ENCODE results near the gene LRRC8B. TPM values are rescaled to one million over a fixed set of nuclear protein-coding genes. Genes with fewer than 3 reads are reported as not detected.

Gene LRRC8B
- total RNA-seq, 4 donors from 2014 or later = 7.0 to 10.5 (median 8.7) TPM

DNA sequence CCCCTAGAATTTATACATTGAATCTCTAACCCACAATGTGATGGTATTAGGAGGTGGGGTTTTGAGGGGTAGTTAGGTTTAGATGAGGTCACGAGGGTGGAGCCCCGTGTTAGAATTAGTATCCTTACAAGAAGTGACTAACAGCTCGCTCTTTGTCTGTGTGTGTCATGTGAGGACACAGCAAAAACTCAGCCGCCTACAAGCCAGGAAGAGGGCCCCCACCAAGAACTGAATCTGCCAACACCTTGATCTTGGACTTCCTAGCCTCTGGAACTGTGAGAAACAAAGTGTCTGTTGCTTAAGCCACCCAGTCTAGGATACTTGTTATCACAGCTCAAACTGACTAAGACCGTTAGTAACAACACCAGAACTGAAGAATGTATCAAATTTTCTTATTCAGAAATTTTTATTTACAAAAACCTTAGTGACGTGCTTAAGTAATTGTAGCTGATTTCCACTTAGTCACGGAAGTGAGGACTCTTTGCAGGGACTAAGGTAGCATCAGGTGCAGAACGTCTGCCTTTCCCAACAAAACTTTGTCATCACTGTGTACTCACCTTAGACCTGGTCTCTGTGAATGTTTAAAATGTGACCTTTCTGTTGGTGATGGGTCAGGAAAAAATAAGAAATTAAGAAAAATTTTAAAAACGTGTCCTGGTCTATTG, 83.8 kb downstream of the LRRC8B start:
- in situ Hi-C loops (cut with MboI; ENCODE audit: low pct_ligation_motif_present in 1 of 4, low pct_unique_long_range_greater_than_20kb in 1 of 4, low sequenced_read_pairs in 3 of 4) = loop anchor here in 1 of 4 donors (10.0 kb wide), 1 partner anchor 134 kb away; no protein-coding TSS in a partner anchor
- intact Hi-C loops (cut with DNase I; ENCODE audit: low total_unique reads) = loop anchor here (10.0 kb wide), 1 partner anchor 124 kb away; no protein-coding TSS in a partner anchor
- Histone ChIP-seq H3K4me1 (no peaks in the 10 kb centered on the region), H3K36me3 (no peaks in the 10 kb centered on the region), H3K27ac (peak overlapping the region in 1 of 4 donors; percentile 3), H3K4me3 (no peak overlapping the region), H3K9me3 (no peaks in the 10 kb centered on the region), H3K27me3 (no peaks in the 10 kb centered on the region)
- no peak for TF ChIP-seq POLR2AphosphoS5 (IDR thresholded peaks at IDR 0.05)
- no peak for TF ChIP-seq EP300 (IDR thresholded peaks at IDR 0.05; ENCODE audit: low read depth)
- no peak for TF ChIP-seq POLR2A (IDR thresholded peaks at IDR 0.05)
- TF ChIP-seq CTCF (IDR thresholded peaks at IDR 0.05) = no peak
- WGBS, 2 donors (ENCODE audit: low coverage in 1 of 2) = 75 to 76% methylated on average over 7 to 9 of the region's 9 CpGs
- DNase-seq = no peak

GRCh38 chr1:89608984-89609725, 84.5 kb downstream of the LRRC8B start:
- in situ Hi-C loops (cut with MboI; ENCODE audit: low pct_ligation_motif_present in 1 of 4, low pct_unique_long_range_greater_than_20kb in 1 of 4, low sequenced_read_pairs in 3 of 4) = loop anchor here in 1 of 4 donors (10.0 kb wide), 1 partner anchor 134 kb away; no protein-coding TSS in a partner anchor
- TF ChIP-seq POLR2AphosphoS5 (IDR thresholded peaks at IDR 0.05) (no peak), CTCF (IDR thresholded peaks at IDR 0.05) (no peak), EP300 (IDR thresholded peaks at IDR 0.05; ENCODE audit: low read depth) (no peak), POLR2A (IDR thresholded peaks at IDR 0.05) (no peak)
- H3K9me3 ChIP-seq = no peaks in the 10 kb centered on the region
- H3K36me3 ChIP-seq = no peaks in the 10 kb centered on the region
- H3K27me3 ChIP-seq = no peaks in the 10 kb centered on the region
- intact Hi-C loops (cut with DNase I; ENCODE audit: low total_unique reads) = loop anchor here (10.0 kb wide), 1 partner anchor 124 kb away; no protein-coding TSS in a partner anchor
- H3K4me3 ChIP-seq = no peak overlapping the region
- DNase-seq = peak; percentile 14
- no peaks in the 10 kb centered on the region for H3K4me1 ChIP-seq
- WGBS, 2 donors (ENCODE audit: low coverage in 1 of 2) = 94% methylated on average over 20 of the region's 20 CpGs; no CpG with 5 or more reads in 1 of the 2 donors
- H3K27ac ChIP-seq = peak overlapping the region in 1 of 4 donors; percentile 3

GRCh38 chr1:89609781-89610456, 85.3 kb downstream of the LRRC8B start:
- Histone ChIP-seq H3K36me3 (no peaks in the 10 kb centered on the region), H3K27ac (no peak overlapping the region), H3K27me3 (no peaks in the 10 kb centered on the region), H3K4me3 (no peak overlapping the region), H3K9me3 (no peaks in the 10 kb centered on the region), H3K4me1 (no peaks in the 10 kb centered on the region)
- no peak for DNase-seq
- no peak for TF ChIP-seq CTCF (IDR thresholded peaks at IDR 0.05)
- TF ChIP-seq POLR2A (IDR thresholded peaks at IDR 0.05) = no peak
- TF ChIP-seq EP300 (IDR thresholded peaks at IDR 0.05; ENCODE audit: low read depth) = no peak
- no peak for TF ChIP-seq POLR2AphosphoS5 (IDR thresholded peaks at IDR 0.05)
- intact Hi-C loops (cut with DNase I; ENCODE audit: low total_unique reads) (loop anchor here (10.0 kb wide), 1 partner anchor 125 kb away; no protein-coding TSS in a partner anchor), in situ Hi-C loops (cut with MboI; ENCODE audit: low pct_ligation_motif_present in 1 of 4, low pct_unique_long_range_greater_than_20kb in 1 of 4, low sequenced_read_pairs in 3 of 4) (loop anchor here in 1 of 4 donors (10.0 kb wide), 1 partner anchor 135 kb away; no protein-coding TSS in a partner anchor)
- WGBS, 2 donors (ENCODE audit: low coverage in 1 of 2) = 79% methylated on average over 13 of the region's 14 CpGs; no CpG with 5 or more reads in 1 of the 2 donors
